Measurements from ENCODE around the gene SLC39A10.

DNA sequence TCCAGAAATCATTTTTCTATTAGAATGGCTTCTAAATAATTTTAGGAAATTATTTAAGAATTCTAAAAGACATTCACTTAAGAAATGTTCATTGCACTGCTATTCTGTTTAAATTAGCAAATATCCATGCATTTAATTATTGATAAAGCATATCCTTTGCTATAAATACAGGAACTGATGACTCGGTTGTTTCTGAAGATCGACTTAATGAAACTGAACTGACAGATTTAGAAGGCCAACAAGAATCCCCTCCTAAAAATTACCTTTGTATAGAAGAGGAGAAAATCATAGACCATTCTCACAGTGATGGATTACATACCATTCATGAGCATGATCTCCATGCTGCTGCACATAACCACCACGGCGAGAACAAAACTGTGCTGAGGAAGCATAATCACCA, 59.4 kb downstream of the SLC39A10 start:
- no peak for TF ChIP-seq POLR2A (IDR thresholded peaks at IDR 0.05)
- TF ChIP-seq, protein P1, sequence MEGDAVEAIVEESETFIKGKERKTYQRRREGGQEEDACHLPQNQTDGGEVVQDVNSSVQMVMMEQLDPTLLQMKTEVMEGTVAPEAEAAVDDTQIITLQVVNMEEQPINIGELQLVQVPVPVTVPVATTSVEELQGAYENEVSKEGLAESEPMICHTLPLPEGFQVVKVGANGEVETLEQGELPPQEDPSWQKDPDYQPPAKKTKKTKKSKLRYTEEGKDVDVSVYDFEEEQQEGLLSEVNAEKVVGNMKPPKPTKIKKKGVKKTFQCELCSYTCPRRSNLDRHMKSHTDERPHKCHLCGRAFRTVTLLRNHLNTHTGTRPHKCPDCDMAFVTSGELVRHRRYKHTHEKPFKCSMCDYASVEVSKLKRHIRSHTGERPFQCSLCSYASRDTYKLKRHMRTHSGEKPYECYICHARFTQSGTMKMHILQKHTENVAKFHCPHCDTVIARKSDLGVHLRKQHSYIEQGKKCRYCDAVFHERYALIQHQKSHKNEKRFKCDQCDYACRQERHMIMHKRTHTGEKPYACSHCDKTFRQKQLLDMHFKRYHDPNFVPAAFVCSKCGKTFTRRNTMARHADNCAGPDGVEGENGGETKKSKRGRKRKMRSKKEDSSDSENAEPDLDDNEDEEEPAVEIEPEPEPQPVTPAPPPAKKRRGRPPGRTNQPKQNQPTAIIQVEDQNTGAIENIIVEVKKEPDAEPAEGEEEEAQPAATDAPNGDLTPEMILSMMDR (IDR thresholded peaks at IDR 0.05) = no peak
